ENCODE data around the gene MAP2K3.

MAP2K3 gene

GRCh38 chr17:21284319-21285163 lies at the start of gene MAP2K3:
TSS of gene MAP2K3 (plus strand) at chr17:21284711. CDS start at chr17:21284921, 210 bp downstream.
- no peak for TF ChIP-seq CTCF (IDR thresholded peaks at IDR 0.05; ENCODE audit: low read depth, low read length, missing control alignments)
- in situ Hi-C loops (cut with HindIII; ENCODE audit: low pct_ligation_motif_present, low sequenced_read_pairs) = no loop called here

GRCh38 chr17:21235921-21236320 lies 48.6 kb upstream of the MAP2K3 start:
- TF ChIP-seq CTCF (IDR thresholded peaks at IDR 0.05; ENCODE audit: low read depth, low read length, missing control alignments) = no peak
- Histone ChIP-seq H3K27me3 (replicated peaks) (no peaks in the 10 kb centered on the region), H3K27ac (no peak overlapping the region), H3K36me3 (replicated peaks) (no peaks in the 10 kb centered on the region), H3K4me3 (ENCODE audit: low read depth, low read length) (no peak overlapping the region)
- in situ Hi-C loops (cut with HindIII; ENCODE audit: low pct_ligation_motif_present, low sequenced_read_pairs) = no loop called here
- DNase-seq = no peak

More at GRCh38 chr17:21284319-21285163, at the start of gene MAP2K3:
- Histone ChIP-seq H3K4me3 (ENCODE audit: low read depth, low read length) (peak within 1 kb of the TSS; percentile 78), H3K27ac (peak within 1 kb of the TSS; percentile 74), H3K27me3 (replicated peaks) (no peaks in the 10 kb centered on the region), H3K36me3 (replicated peaks) (no peaks in the 10 kb centered on the region)
- DNase-seq = peak; percentile 98

- in situ Hi-C loops (cut with HindIII; ENCODE audit: low pct_ligation_motif_present, low sequenced_read_pairs) = no loop called here
- H3K27me3 ChIP-seq (replicated peaks) = no peaks in the 10 kb centered on the region
- peak; percentile 15 for DNase-seq
- no peak overlapping the region for H3K4me3 ChIP-seq (ENCODE audit: low read depth, low read length)
- H3K36me3 ChIP-seq (replicated peaks) = no peaks in the 10 kb centered on the region
- no peak overlapping the region for H3K27ac ChIP-seq
- peak; percentile 67 for TF ChIP-seq CTCF (IDR thresholded peaks at IDR 0.05; ENCODE audit: low read depth, low read length, missing control alignments)
Measured at GRCh38 chr17:21239680-21240368, 44.7 kb upstream of the MAP2K3 start.

- Histone ChIP-seq H3K27me3 (replicated peaks) (no peaks in the 10 kb centered on the region), H3K4me3 (ENCODE audit: low read depth, low read length) (no peak overlapping the region), H3K36me3 (replicated peaks) (no peaks in the 10 kb centered on the region), H3K27ac (no peak overlapping the region)
- TF ChIP-seq CTCF (IDR thresholded peaks at IDR 0.05; ENCODE audit: low read depth, low read length, missing control alignments) = no peak
- in situ Hi-C loops (cut with HindIII; ENCODE audit: low pct_ligation_motif_present, low sequenced_read_pairs) = no loop called here
- no peak for DNase-seq
Measured at GRCh38 chr17:21240369-21241055, 44.0 kb upstream of the MAP2K3 start.

GRCh38 chr17:21241564-21241963 lies 42.9 kb upstream of the MAP2K3 start:
- Histone ChIP-seq H3K4me3 (ENCODE audit: low read depth, low read length) (no peak overlapping the region), H3K36me3 (replicated peaks) (no peaks in the 10 kb centered on the region), H3K27ac (no peak overlapping the region), H3K27me3 (replicated peaks) (no peaks in the 10 kb centered on the region)
- in situ Hi-C loops (cut with HindIII; ENCODE audit: low pct_ligation_motif_present, low sequenced_read_pairs) = no loop called here
- DNase-seq = no peak
- TF ChIP-seq CTCF (IDR thresholded peaks at IDR 0.05; ENCODE audit: low read depth, low read length, missing control alignments) = no peak
